HG02885 (cell line): ENCODE results near the gene MRPS18C.
"Not testable (repeated sequence)": the region's sequence is repeated elsewhere in the genome, so short reads cannot be mapped to it uniquely, and the experiment has no call there.

Source experiments
- ATAC-seq: cut with Tn5 transposase; IDR thresholded peaks from one replicate; pipeline ENCODE4 v1.9.1; 2021; ENCODE audit warnings: mild to moderate bottlenecking; ENCODE audit not compliant: unreplicated experiment, poor library complexity

Gene MRPS18C

DNA sequence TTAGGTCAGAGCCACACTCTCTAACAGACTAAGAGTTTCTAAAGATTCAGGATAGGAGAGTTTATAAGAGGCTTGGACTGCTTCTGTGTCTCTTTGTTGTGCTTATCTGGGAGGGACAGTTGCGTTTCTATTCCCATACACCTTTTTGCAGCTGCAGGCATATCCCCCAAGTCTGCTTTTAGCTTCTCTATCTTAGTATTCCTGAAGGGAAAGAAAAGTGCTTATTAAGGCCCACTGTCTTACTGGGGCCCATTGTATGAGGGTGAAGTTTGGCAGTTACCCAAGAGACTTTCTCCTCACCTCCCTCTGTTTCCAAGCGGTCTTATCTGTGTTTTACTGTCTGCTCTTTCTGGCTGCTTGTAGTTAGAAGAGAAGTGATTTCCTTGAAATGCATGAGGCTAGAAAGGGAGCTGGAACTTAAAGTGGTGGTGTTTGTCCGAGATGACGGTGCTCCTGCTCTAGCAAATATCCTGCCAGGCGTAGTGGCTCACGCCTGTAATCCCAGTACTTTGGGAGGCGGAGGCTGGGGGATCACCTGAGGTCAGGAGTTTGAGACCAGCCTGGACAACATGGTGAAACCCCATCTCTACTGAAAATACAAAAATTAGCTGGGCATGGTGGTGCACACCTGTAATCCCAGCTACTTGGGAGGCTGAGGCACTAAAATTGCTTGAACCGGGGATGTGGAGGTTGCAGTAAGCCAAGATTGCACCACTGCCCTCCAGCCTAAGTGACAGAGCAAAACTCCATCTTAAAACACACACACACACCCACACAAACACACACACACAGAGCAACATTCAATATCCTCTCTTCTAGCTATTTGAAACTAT is 40.4 kb downstream of the MRPS18C start:
- ATAC-seq, result not testable (repeated sequence)

DNA sequence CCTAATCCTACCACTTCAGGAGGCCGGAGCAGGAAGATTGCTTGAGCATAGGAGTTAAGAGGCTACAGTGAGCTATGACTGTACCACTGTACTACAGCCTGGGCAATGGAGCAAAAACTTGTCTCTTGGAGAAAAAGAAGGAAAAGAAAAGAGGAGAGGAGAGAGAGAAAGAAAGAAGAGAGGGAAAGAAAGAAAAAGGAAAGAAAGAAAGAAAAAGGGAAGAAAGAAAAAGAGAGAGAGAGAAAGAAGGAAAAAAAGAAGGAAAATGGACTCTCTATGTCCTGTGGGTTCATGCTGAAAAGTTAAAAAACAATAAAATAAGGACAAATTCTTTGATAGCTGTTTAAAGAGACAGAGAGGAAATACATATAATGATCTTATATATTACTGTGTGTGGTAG is 42.3 kb downstream of the MRPS18C start:
- no peak for ATAC-seq

DNA sequence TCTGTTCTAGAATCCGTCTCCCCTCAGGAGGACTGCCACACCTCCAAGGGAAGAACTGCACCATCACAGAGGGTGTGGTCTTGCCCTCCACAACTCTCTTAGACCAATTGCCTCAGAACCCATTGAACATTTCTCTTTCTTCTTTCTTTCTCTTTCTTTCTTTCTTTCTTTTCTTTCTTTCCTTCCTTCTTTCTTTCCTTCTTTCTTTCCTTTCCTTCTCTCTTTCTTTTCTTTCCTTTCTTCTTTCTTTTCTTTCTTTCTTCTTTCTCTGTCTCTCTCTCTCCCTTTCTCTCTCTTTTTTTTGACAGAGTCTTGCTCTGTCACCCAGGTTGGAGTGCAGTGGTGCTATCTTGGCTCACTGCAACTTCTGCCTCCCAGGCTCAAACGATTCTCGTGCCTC is 45.8 kb downstream of the MRPS18C start:
- not testable (repeated sequence) for ATAC-seq

DNA sequence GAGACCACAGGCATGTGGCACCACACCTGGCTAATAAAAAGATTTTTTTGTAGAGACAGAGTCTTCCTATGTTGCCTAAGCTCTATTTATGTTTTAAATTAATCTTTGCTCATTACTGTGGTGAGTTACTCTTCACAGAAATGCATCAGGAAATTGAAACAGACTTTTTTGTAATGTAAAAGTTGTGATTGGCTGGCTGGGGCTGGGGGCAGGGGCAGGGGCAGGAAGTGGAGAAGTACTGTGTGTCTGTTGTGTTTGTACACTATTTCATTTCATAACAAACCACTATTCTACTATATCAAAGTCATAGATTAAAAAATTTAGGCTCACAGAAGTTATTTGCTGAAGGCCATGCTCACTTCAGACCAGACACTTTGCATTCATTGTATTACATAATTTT is 48.1 kb downstream of the MRPS18C start:
- no peak for ATAC-seq

DNA sequence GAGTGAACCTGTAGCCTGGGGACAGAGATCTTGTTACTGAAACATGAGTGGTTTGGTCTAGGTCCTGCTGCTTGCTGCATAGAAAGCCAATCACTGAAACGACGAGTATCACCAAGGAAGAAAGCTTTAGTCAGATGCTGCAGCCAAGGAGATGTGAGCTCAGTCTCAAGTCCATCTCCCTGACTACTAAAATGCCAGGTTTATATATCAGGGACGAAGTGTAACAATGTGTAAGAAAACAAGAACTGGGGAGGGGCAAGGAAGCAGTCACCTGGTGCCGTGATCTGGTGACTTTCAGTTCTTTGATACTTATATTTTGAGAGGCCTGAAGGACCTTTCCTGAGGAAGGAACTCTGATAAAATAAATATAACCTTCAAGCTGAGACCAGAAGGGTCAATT is 48.6 kb downstream of the MRPS18C start:
- ATAC-seq, result no peak

- no peak for ATAC-seq
Measured at GRCh38 chr4:83504996-83505395, 49.1 kb downstream of the MRPS18C start.

DNA sequence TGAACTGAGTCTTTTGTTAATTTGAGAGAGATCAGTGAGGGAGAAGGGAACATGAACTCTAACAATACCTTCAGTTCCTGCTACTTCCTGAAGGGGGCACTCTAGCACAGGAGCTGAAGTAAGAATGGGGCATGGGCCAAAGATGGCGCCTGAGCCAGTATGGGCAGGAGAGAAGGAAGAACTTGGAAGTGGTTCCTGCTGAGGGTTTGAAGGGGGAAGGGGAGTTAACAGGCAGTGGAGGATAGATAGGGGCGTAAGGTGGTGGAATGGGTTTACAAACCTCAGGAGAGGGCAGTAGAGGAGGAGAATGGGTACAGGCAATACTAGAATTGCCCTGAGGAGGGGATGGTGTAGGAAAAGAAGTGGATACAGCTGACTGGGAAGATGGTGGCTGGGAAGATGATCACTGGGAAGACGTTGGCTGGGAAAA is 53.3 kb downstream of the MRPS18C start:
- ATAC-seq, result peak; percentile 59

DNA sequence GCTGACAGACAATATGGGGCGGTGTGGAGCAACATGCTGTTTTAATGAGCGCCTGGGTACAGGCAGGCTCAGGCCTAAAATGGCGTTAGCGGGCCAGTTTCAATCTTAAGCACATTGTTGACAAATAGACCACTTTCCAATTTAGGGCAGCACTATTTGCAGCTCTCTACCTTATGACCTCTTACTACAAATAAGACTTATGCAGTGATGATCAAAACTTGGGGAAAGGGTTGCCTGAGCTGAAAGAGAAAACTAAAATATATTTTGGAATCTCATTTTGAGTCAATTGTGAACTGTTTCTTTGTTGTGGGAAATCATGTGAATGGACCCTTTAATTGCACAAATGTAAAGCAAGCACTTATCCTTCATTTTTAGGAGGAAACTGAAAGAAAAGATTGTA is 54.6 kb downstream of the MRPS18C start:
- no peak for ATAC-seq
